ENCODE data around the gene CTRL. TPM values are rescaled to one million over a fixed set of nuclear protein-coding genes. Genes with fewer than 3 reads are reported as not detected.

CTRL gene
- total and polyA plus RNA-seq, 4 donors, result 1.0 to 2.5 (median 2.0) TPM; not detected in 1

GRCh38 chr16:67897231-67897630, 34.4 kb downstream of the CTRL start:
- 64 to 73% methylated on average over 3 of the region's 3 CpGs for WGBS, 2 donors
- TF ChIP-seq CTCF (IDR thresholded peaks at IDR 0.05; ENCODE audit: control extremely low read depth, extremely low read depth), result no peak
- Histone ChIP-seq H3K36me3 (ENCODE audit: control insufficient read depth in 4 of 4, insufficient read depth in 4 of 4, low read length in 4 of 4) (peaks cover 0 to 3% (median 3%) of the 10 kb centered on the region in 4 donors), H3K9me3 (ENCODE audit: control insufficient read depth in 4 of 4, insufficient read depth in 3 of 4, low read length in 3 of 4) (no peaks in the 10 kb centered on the region), H3K4me1 (ENCODE audit: control insufficient read depth in 5 of 5, insufficient read depth in 5 of 5, low read length in 5 of 5) (peaks cover 7 to 16% (median 8%) of the 10 kb centered on the region in 5 donors), H3K9ac (ENCODE audit: insufficient read depth in 1 of 2, low read length in 2 of 2) (no peak overlapping the region), H3K4me3 (no peak overlapping the region), H3K27ac (ENCODE audit: low read depth in 1 of 2, low read length in 1 of 2) (peak overlapping the region in 1 of 2 donors; percentile 8), H3K27me3 (ENCODE audit: control insufficient read depth in 3 of 3, insufficient read depth in 3 of 3, low read length in 2 of 3) (no peaks in the 10 kb centered on the region)
- ATAC-seq (ENCODE audit: insufficient read depth, low FRiP score) (no peak), DNase-seq (no peak)

- Histone ChIP-seq H3K9me3 (ENCODE audit: control insufficient read depth in 4 of 4, insufficient read depth in 3 of 4, low read length in 3 of 4) (no peaks in the 10 kb centered on the region), H3K4me1 (ENCODE audit: control insufficient read depth in 5 of 5, insufficient read depth in 5 of 5, low read length in 5 of 5) (peaks cover 7 to 17% (median 8%) of the 10 kb centered on the region in 5 donors), H3K27me3 (ENCODE audit: control insufficient read depth in 3 of 3, insufficient read depth in 3 of 3, low read length in 2 of 3) (no peaks in the 10 kb centered on the region), H3K9ac (ENCODE audit: insufficient read depth in 1 of 2, low read length in 2 of 2) (peak overlapping the region; percentile 94 to 95), H3K4me3 (peak overlapping the region; percentile 82), H3K27ac (ENCODE audit: low read depth in 1 of 2, low read length in 1 of 2) (peak overlapping the region; percentile 95 to 100), H3K36me3 (ENCODE audit: control insufficient read depth in 4 of 4, insufficient read depth in 4 of 4, low read length in 4 of 4) (no peaks in the 10 kb centered on the region)
- ATAC-seq (ENCODE audit: insufficient read depth, low FRiP score) (no peak), DNase-seq (peak in 1 of 3 donors; percentile 31)
- 25 to 31% methylated on average over 14 of the region's 14 CpGs for WGBS, 2 donors
- TF ChIP-seq CTCF (IDR thresholded peaks at IDR 0.05; ENCODE audit: control extremely low read depth, extremely low read depth), result no peak
Observed at GRCh38 chr16:67893743-67894399, 37.8 kb downstream of the CTRL start.

GRCh38 chr16:67892899-67893742, 38.5 kb downstream of the CTRL start, which contains the start of gene PSKH1:
TSS of gene PSKH1 (plus strand) at chr16:67893254. CDS start at chr16:67908750, 15,496 bp downstream.
- 0 to 1% methylated on average over 49 to 90 of the region's 90 CpGs for WGBS, 2 donors
- peak; percentile 98 for DNase-seq
- peak; percentile 95 for ATAC-seq (ENCODE audit: insufficient read depth, low FRiP score)
- H3K27ac ChIP-seq (ENCODE audit: low read depth in 1 of 2, low read length in 1 of 2), result peak within 1 kb of the TSS; percentile 95 to 100
- H3K27me3 ChIP-seq (ENCODE audit: control insufficient read depth in 3 of 3, insufficient read depth in 3 of 3, low read length in 2 of 3), result no peaks in the 10 kb centered on the region
- no peaks in the 10 kb centered on the region for H3K9me3 ChIP-seq (ENCODE audit: control insufficient read depth in 4 of 4, insufficient read depth in 3 of 4, low read length in 3 of 4)
- H3K36me3 ChIP-seq (ENCODE audit: control insufficient read depth in 4 of 4, insufficient read depth in 4 of 4, low read length in 4 of 4), result no peaks in the 10 kb centered on the region
- peak within 1 kb of the TSS; percentile 94 to 95 for H3K9ac ChIP-seq (ENCODE audit: insufficient read depth in 1 of 2, low read length in 2 of 2)
- TF ChIP-seq CTCF (IDR thresholded peaks at IDR 0.05; ENCODE audit: control extremely low read depth, extremely low read depth), result no peak
- H3K4me1 ChIP-seq (ENCODE audit: control insufficient read depth in 5 of 5, insufficient read depth in 5 of 5, low read length in 5 of 5), result peaks cover 7 to 17% (median 8%) of the 10 kb centered on the region in 5 donors
- peak within 1 kb of the TSS; percentile 82 for H3K4me3 ChIP-seq
